GM21423 (cell line): ENCODE results near the gene RARG.

Experiments used
- ATAC-seq: cut with Tn5 transposase; IDR thresholded peaks from one replicate; pipeline ENCODE4 v1.9.1; 2021; ENCODE audit warnings: mild to moderate bottlenecking, moderate library complexity; ENCODE audit not compliant: unreplicated experiment

The RARG gene

DNA sequence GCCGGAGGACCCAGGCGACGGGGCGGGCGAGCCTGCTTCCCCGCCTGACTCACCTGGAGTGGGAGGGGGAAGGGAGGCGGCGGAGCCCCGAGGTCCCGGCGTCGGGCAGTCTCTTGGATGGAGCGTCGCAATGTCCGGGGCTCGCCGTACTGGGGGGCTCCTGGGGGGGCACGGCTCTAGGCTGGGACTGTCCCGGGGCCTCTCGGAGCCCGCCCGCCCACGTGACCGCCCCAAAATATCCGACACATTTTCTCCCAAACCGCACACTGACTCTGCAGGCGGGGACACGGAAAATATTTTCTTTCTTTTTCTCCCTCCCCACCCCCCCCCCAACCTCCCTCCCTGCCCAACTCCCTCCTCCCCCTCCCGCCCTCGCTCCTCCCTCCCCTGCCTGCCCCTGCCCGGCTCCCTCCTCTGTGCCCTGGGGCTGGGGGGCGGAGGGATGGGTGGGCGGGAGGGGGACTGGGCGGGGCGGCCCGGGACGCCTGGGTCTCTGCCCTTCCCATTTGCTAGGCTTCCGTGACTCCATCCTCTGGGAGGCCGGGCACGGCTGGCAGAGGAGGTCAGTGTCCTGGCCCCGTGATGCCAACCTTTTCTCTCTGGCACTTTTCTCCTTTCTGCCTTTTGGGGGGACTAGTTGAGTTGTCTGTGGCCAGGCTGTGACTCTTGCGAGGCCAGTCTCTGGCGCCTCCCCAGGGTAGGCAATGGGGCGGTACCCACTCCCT, at the start of gene RARG:
TSS of gene RARG (minus strand) at position 289 of the 725 bp plus-strand sequence. CDS start 4,664 bp downstream, outside the sequence.
- no peak for ATAC-seq

DNA sequence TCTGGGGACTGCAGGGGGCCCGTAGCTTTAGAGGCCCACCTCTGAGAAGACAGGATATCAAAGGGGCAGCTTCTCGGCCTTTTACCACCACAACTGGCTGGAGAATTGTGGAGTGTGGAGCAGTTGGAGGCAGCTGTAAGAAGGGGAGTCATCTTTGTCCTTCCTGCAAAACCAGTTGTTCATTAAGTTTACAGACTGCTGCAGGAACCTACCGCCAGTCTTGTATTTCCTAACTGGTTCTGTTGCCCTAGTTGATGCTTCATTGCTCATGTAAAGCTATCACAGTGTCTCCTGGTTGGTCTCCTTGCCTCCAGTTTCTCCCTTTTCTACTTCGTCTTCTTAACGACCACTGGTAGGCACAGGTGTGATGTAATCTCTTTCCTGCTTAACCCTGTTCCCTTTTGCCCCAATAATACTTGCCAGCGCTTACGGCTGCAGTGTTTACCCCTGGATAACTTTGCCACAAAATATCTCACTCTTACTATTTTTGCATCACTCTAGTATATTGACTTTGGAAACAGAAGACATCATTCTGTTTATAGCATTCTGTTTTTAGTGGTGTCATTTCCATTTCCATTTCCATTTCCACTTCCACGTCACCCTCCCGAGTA, 48.0 kb upstream of the RARG start:
- no peak for ATAC-seq

DNA sequence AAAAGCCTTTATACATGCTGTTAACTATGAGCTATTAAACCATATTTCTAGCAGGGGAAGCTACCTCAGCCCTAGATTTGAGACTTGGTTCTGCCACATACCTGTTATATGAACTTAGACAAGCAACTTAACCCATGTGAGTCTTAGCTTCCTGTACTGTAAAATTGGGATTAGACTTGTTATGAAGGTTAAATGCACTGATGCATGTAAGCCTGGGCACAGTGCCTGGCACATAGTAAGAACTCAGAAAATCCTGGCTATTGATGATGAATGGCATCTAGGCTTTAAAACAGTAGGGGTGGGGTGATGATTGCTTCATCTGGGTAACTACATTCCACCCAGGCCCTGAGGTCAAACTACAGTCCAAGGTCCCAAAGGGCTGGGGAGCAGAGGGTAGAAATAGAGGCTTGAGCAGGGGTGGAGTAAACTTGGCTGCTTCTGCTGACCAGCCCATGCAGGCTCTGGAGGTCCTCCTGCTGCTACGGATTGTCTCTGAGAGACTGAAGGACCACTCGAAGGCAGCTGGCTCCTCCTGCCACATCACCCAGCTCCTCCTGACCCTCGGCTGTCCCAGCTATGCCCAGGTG, 47.4 kb upstream of the RARG start:
- ATAC-seq, result no peak

DNA sequence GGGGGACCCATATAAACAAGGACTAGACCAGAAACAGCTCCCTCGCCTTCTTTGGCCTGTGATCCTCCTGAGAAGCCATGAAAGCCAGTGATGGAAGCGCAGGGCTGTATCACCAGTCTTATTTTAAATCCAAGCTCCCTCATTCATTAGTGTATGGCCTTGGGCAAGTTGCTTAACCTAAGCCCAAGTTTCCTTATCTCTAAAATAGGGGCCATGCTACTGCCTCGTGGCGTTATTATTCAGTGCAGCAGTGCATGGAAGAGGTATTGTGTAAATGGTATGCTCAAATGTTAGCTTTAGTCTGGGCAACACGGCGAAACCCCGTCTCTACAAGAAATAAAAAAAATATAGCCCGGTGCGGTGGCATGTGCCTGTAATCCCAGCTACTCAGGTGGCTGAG, 46.0 kb upstream of the RARG start:
- no peak for ATAC-seq

DNA sequence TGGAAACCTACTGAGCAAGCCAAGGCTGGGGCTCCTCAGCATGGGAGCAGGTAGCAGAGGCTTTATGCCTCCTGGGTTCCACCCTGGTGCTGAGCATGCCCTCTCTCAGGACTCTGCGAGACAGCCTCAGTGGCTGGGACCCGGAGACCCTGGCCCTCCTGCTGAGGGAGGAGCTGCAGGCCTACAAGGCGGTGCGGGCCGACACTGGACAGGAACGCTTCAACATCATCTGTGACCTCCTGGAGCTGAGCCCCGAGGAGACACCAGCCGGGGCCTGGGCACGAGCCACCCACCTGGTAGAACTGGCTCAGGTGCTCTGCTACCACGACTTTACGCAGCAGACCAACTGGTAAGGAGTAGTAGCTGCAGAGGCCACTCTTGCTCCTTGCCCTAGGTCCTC, 44.5 kb upstream of the RARG start:
- no peak for ATAC-seq

DNA sequence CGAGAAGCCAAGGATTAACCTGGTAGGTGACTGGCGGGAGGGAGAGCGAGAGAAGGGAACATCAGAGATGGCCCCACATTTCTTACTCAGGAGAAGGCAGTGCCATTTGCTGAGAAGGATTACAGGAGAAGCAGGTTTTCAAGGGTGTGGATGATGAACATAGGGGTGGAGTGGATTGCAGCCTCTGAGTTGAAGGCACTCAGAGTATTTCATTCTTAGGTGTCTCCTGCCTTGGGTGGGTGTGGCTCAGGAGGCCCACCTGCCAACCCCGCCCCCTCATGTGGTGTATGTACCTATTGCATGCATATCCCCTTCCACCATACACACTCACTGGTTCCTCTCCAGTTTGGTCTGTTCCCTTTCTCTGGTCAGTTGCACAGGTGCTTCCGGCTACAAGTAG, 42.4 kb upstream of the RARG start:
- no peak for ATAC-seq

DNA sequence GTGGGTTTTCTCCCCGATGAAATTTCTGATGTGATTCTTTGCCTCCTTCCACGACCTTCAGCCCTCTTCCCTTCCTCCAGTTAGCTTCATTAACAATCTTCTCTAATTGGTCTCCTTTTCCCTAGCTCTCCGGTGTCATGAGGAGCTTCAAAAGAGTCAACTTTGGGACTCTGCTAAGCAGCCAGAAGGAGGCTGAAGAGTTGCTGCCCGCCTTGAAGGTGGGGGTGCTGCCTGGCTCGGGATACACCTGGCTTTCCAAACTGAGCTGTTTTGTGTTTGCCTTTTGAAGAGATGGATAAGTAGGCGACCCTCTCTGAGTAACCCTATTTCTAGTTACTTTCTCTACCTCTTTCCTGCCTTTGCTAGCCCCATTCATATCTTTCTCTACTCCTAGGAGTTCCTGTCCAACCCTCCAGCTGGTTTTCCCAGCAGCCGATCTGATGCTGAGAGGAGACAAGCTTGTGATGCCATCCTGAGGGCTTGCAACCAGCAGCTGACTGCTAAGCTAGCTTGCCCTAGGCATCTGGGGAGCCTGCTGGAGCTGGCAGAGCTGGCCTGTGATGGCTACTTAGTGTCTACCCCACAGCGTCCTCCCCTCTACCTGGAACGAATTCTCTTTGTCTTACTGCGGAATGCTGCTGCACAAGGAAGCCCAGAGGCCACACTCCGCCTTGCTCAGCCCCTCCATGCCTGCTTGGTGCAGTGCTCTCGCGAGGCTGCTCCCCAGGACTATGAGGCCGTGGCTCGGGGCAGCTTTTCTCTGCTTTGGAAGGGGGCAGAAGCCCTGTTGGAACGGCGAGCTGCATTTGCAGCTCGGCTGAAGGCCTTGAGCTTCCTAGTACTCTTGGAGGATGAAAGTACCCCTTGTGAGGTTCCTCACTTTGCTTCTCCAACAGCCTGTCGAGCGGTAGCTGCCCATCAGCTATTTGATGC, 36.9 kb upstream of the RARG start:
- ATAC-seq, result no peak

DNA sequence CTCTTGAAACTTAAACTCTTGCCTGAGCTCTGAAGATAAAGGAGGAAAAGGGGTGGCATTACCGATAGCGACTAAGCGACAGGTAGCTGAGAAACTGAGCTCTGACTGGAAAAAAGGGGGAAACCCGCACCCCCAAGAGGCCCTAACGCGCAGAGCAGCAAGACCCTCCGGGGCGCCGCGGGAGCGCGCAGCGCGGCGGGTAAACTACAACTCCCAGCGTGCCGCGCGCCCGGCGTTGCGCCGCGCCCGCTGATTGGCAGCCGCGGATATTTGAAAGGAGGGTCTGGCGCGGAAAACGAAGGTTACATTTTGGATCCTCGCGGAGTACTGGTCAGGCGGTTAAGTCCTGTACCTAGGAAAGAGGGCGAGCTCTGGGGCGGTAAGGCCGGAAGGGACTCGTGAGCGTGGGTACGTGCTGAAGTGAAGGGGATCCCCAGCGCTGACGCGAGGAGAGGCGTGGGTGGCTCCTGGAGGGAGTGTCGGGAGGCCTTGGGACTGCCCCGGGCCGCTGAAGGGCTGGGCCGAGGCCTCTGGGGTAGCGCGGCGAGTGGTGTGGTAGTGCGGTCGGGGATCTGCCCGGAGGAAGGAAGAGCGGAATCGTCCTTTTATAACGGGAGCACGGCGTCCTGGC, 36.1 kb upstream of the RARG start, which contains the start of gene ESPL1:
TSS of gene ESPL1 (plus strand) at position 301 of the 631 bp plus-strand sequence. CDS start 468 bp downstream, outside the sequence.
- peak; percentile 85 for ATAC-seq

DNA sequence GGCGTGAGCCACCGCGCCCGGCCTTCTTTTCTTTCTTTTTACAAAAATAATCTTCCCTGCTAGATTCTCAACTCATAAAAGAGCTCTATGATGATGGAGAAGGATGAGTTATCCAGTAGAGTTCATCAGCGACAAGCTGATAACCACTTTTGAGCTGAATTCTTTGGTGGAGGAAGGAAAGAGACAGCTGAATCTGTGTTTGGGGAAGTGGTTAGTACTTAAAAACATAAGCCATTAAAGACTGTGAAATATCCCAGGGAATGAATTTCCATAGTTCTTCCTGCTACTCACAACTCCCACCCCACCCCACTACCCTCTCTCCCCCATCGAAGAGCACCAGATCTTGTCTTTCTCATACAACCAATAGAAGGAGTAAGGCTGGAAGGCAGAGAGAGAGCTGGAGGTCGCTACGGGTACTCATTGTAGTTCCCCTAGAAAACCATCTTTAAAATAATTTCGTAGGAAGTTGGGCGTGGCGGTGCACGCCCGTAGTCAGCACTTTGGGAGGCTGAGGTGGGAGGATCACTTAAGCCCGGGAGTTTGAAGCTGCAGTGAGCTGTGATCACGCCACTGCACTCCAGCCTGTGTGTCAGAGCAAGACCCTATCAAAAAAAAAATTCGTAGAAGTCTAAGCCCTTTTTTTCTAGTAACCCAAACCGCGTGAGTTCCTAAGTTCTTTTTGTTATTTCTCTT, 35.4 kb upstream of the RARG start:
- ATAC-seq, result peak; percentile 13

DNA sequence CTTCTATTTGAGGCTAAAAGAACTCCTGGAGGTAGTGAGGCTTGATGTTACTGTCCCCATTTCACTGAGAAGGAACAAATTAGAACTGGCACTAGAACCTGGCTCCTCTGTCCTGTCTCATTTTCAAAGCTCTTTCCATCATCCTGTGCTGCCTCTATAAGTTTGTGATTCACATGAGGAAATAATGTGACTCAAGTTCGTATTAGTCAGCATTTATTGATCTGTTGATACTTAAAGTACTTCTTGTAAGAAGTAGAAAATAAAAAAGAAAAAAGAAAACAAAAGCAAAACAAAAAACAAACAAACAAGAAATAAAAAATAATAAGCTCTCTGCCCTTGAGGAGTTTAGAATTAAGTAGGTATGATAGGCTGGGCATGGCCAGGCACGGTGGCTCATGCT, 33.8 kb upstream of the RARG start:
- ATAC-seq, result no peak

DNA sequence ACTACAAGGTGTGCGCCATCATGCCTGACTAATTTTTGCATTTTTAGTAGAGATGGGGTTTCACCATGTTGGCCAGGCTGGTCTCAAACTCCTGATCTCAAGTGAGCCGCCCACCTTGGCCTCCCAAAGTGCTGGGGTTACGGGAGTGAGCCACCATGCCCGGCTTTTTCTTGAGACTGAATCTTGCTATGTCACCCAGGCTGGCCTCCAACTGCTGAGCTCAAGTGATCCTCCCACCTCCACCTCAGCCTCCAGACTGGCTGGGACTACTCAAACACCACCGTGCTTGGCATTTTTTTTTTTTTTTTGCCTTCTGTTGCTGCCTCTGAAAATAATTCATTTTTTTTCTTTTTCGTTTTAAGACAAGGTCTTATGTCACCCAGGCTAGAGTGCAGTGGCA, 27.9 kb upstream of the RARG start:
- no peak for ATAC-seq

DNA sequence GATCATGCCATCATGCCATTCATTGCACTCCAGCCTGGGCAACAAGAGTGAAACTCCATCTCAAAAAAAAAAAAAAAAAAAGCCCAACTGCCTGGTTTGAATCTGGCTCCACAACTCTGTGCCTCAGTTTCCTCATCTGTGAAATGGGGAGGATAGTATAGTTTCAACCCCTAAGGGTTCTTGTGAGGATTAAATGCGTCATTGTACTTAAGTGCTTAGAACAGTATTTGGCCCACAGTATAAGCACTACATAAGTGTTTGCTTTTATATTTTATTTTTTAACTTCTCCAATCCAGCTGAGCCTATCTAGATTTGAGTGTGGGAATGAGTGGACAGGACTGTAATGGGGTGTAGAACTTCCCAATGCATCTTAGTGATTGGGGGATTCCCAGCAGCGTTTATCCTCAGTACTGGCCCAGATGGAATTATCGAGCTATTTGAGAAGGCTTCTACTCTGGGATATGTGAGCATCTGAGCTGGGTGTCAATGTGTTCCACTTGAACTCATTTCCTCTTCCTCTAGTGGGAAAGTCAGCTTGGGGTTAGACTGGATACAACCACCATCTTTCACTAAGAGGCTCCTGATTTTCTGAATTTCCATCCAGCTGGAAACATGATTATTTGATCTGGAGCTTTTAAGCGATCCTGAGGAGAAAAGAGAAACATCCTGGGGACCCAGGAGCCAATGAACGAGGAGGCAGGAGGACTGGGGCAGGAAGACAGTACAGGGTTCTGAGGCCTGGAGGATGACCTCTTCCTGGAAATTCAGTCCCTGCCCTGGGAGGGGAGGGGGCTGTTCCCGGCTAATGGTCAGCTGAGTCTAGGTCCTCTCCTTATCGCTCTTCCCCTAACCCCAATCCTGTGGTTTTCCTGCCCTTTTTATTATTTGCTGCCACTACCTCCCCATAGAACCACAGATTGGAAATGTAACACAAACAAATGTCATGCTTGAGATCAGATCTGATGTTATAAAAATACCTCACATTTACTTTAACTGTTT, 26.8 kb upstream of the RARG start:
- ATAC-seq, result no peak

DNA sequence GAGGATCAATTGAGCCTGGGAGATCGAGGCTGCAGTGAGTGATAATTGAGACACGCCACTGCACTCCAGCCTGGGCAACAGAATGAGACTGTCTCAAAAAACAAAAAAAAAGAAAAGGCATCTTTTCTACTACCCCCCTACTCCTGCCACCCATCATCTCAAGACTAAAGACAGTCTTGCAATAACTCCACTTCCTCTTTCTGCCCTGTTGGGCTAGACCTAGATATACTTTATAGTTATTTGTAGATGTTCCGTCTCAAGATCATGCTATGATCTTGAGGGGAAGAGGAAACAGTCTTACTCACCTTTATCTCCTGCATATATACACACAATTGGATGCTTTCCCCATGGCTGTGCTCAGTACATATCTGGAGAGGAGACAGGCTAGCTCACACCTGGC, 24.0 kb upstream of the RARG start:
- no peak for ATAC-seq

DNA sequence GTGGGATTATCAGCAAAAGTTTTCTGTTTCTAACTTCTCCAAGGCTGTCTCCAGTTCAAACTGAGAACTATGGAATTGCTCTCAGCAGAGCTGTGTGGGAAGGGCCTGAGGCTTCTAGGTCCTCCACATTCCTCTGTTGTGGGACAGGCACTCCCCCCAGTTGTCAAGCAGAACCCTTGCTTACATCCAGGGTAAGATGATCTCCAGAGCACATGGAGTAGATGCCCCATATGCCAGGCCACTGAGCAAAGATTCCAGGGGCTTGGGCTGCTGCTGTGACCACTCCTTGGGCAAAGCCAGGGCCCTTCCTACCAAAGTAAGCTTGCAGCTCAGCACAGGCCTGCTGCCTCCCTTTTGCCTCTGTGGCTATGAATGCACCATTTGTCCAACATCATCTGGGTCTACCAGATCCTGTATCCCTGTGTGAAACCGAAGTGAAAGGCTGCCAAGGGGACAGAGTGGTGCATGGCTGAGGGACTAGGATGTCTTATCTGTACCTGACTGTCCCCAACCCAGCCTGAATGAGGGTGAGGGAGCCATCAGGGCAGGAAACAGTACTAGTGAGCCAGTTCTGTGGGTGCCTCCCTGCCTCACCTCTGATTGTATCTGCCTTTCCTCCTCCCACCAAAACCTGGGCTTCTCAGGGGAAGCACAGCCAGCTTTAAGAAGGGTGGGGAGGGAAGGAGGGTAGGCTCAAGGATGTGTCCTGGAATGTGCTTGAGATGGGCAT, 23.0 kb upstream of the RARG start:
- no peak for ATAC-seq

DNA sequence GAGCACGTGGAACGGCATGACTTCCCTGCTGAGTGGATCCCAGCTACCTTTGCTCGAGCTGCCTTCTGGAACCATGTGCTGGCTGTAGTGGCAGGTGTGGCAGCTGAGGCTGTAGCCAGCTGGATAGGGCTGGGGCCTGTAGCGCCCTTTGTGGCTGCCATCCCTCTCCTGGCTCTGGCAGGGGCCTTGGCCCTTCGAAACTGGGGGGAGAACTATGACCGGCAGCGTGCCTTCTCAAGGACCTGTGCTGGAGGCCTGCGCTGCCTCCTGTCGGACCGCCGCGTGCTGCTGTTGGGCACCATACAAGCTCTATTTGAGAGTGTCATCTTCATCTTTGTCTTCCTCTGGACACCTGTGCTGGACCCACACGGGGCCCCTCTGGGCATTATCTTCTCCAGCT, 21.3 kb upstream of the RARG start:
- no peak for ATAC-seq

DNA sequence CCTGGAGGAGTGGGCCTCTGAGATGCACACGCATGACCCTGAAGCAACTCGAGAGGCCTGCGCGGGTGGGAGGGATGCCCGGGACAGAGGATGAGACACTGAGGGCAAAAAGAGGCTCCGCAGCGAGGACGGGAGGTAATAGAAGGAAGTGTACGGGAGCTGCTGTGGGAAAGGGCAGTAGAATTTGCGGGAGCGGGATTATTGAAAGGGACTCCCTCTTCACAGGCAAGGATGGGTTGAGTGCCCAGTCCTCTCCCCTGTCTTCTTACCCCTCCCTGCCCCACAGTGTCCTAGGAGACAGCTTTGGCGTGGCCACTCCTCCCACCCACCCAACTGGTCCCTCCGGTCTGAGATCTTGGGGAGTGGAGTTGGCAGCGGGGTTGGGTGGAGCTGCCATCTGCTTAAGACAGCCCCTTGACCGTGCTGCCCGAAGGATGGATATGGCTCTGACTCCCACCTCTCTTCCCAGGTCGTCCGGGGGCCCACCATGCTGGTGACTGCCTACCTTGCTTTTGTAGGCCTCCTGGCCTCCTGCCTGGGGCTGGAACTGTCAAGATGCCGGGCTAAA, 20.4 kb upstream of the RARG start:
- ATAC-seq, result no peak

DNA sequence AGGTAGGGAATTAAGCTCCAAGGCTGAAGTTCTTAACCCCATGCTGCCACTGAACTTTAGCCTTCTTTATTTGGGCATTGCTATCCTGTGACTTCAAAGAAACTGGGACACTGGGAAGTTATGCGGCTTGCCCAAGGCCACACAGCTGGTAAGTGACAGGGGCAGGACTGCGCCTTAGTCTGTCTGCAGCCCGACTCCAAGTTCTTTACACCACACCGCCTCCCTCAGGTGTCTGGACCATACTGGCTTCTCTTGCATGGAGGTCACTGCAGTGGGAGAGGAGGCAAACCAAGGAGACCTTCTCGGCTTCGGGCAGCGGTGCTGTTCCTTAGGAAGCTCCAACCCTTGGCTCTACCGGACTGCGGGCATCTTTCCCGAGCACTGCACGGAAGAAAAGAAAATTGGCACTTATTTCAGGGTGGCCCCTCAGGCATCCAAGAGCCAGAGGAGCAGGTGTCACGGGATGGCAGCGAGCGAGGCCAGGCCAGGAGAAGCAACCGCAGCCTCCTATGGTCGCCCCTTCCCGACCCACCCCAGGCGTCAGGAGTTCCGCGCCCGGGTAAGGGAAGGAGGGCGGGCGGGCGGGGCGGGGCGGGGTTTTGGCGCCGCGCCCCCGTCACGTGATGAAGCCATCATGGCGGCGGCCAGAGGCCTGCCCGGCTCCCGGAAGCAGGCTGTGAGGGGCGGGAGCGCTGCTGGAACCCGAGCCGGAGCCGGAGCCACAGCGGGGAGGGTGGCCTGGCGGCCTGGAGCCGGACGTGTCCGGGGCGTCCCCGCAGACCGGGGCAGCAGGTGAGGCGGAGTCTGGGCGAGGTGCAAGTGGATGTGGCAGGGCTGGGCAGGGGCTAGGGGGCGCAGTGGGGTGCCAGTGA, 19.7 kb upstream of the RARG start:
- peak; percentile 57 for ATAC-seq
